ENCODE results near the gene XRN2.

Gene XRN2

GRCh38 chr20:21393166-21393565 is 90.0 kb downstream of the XRN2 start:
- no peak for DNase-seq (ENCODE audit: extremely low spot score)
- POLR2A ChIA-PET, result no interaction called here
- CTCF ChIA-PET, result interaction anchor here (0.9 kb wide), 1 partner anchor 125 kb away, joined by 3 read pairs; no protein-coding TSS in a partner anchor
- no peak for TF ChIP-seq CTCF (IDR thresholded peaks at IDR 0.05; ENCODE audit: control extremely low read depth, extremely low read depth, low read depth, missing control alignments)

GRCh38 chr20:21393816-21394519 is 90.8 kb downstream of the XRN2 start:
- TF ChIP-seq CTCF (IDR thresholded peaks at IDR 0.05; ENCODE audit: control extremely low read depth, extremely low read depth, low read depth, missing control alignments), result no peak
- POLR2A ChIA-PET, result no interaction called here
- DNase-seq (ENCODE audit: extremely low spot score), result no peak
- CTCF ChIA-PET, result interaction anchor here (0.9 to 1.3 kb wide), 2 partner anchors 8 to 124 kb away, joined by 3 to 4 read pairs; no protein-coding TSS in a partner anchor

- no peak for TF ChIP-seq CTCF (IDR thresholded peaks at IDR 0.05; ENCODE audit: control extremely low read depth, extremely low read depth, low read depth, missing control alignments)
- ChIA-PET CTCF (interaction anchor here (1.1 to 1.3 kb wide), 4 partner anchors 9 to 159 kb away, joined by 3 to 5 read pairs (median 4); no protein-coding TSS in a partner anchor), POLR2A (no interaction called here)
- DNase-seq (ENCODE audit: extremely low spot score), result no peak
Observed at GRCh38 chr20:21394551-21394950, 91.4 kb downstream of the XRN2 start.

- no peak for DNase-seq (ENCODE audit: extremely low spot score)
- POLR2A ChIA-PET, result no interaction called here
- TF ChIP-seq CTCF (IDR thresholded peaks at IDR 0.05; ENCODE audit: control extremely low read depth, extremely low read depth, low read depth, missing control alignments), result no peak
- CTCF ChIA-PET, result interaction anchor here (1.1 to 1.3 kb wide), 4 partner anchors 10 to 160 kb away, joined by 3 to 5 read pairs (median 4); no protein-coding TSS in a partner anchor
Observed at GRCh38 chr20:21395051-21395665, 92.0 kb downstream of the XRN2 start.

GRCh38 chr20:21395666-21396598 is 92.8 kb downstream of the XRN2 start:
- CTCF ChIA-PET, result interaction anchor here (1.1 to 1.2 kb wide), 3 partner anchors 10 to 160 kb away, joined by 3 to 5 read pairs (median 3); no protein-coding TSS in a partner anchor
- DNase-seq (ENCODE audit: extremely low spot score), result peak; percentile 21
- POLR2A ChIA-PET, result no interaction called here
- TF ChIP-seq CTCF (IDR thresholded peaks at IDR 0.05; ENCODE audit: control extremely low read depth, extremely low read depth, low read depth, missing control alignments), result no peak

All from GM10248 (cell line).